GM21423 (cell line): ENCODE measurements around the gene CBFA2T3.
A peak's percentile ranks its signal among the peaks of the same experiment; 100 is the strongest.

Experiments
- ATAC-seq: cut with Tn5 transposase; IDR thresholded peaks from one replicate; pipeline ENCODE4 v1.9.1; 2021; ENCODE audit warnings: mild to moderate bottlenecking, moderate library complexity; ENCODE audit not compliant: unreplicated experiment

The CBFA2T3 gene

DNA sequence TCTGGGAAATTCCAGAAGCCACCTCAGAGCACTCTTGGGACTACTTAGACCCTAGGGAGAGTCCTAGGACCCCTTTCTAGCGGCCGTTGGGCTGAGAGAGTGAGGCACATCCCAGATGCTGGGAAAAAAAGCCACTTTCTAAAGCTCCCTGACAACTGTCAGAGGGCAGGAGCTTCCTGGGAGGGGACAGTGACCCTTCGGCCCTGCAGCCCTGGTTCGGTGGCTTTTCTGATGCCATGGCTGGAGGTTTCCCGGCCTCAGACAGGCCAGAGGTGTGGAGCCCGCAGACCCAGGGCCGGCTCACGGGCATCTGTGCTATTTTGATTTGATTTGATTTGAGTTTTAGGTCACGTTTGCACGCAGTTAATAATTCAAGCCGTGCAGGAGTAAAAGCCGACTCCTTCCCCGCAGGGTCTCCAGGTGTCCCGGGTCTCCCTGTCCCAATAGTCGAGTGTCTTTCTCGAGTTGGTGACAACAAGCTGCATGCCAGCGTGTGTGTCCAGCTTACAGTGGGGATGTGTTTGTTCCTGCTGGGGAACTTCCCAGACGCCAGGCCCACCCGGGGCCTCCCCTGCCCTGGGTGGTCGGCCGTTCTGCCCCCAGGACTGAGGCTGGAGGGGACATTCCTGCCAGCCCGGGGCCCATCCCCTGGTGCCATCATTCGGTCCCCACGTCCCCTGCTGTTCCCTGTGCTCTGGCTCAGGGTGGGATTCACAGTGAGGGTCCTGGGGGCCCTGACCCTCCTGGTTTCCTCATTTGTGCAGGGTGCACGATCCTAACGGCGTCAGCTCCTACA lies 1.0 kb upstream of the CBFA2T3 start:
- ATAC-seq: no peak

DNA sequence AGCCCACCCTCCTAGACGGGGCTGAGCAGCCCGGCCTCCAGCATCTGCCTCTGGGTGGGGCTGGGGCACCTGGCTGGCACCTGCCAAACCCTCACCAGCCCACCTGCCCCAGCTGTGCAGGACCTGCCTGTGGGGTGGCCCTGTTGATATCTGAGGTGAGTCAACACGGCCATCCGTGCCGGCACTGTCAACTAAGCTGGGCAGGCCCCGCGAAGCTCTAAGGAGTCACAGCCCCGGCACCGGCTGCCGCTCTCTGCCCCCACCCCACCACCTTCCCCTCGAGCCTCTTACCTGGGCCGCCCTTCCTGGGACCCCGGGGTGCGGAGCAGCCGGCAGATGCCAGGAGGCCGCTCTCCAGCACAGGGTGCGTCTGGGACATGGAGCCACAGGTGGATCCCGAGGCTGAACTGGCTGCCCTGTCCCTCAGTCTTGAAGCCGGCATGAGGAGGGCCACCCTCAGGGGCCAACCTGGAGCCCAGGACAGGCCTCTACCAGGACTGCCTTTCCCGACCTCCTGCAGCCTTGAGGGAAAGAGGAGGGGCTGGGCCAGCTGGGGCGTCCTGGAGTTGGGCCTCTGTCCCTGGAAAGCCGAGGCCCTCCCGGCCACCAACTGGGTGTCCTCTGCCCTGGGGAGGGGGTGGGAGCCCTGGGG lies 515 bp downstream of the CBFA2T3 start:
- ATAC-seq: no peak

DNA sequence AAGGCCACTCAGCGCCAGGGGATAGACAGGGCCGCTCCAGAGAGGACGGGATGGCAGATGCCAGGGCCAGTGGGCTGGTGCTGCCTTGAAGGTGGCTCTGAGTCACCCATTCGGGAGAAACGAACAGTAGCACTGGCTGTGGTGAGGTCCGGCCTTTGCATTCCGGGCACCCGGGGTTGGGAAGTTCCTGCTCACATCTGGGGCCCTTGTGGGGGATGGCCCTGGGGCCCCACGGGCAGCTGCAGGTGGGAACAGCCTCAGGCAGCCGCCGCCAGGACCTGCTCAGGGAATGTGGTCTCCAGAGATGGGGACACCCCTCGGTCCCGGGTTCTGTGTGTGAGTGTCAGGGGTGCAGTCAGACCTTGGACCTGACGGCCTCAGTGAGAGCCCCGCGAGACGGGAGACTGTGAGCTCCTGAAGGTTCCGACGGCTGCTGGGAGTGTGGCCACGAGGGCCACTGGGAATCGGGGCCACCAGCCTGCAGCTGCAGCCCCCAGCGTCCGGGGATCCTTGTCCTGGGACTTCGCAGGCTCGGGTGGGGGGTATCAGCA lies 1.4 kb downstream of the CBFA2T3 start:
- ATAC-seq: no peak

DNA sequence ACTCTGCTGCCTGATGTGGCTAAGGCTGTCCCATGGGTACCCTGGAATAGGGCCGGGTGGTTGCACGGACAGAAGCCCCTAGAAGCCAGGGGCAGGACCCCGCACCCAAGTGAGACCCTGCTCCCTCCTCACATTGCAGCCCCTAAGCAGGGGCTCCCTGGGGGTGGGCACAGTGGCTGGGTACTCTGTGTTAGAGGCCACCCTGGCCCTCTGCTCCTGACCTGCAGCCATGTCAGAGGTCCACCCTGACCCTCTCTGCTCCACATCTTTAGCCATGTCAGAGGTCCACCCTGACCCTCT lies 2.1 kb downstream of the CBFA2T3 start:
- ATAC-seq: no peak

DNA sequence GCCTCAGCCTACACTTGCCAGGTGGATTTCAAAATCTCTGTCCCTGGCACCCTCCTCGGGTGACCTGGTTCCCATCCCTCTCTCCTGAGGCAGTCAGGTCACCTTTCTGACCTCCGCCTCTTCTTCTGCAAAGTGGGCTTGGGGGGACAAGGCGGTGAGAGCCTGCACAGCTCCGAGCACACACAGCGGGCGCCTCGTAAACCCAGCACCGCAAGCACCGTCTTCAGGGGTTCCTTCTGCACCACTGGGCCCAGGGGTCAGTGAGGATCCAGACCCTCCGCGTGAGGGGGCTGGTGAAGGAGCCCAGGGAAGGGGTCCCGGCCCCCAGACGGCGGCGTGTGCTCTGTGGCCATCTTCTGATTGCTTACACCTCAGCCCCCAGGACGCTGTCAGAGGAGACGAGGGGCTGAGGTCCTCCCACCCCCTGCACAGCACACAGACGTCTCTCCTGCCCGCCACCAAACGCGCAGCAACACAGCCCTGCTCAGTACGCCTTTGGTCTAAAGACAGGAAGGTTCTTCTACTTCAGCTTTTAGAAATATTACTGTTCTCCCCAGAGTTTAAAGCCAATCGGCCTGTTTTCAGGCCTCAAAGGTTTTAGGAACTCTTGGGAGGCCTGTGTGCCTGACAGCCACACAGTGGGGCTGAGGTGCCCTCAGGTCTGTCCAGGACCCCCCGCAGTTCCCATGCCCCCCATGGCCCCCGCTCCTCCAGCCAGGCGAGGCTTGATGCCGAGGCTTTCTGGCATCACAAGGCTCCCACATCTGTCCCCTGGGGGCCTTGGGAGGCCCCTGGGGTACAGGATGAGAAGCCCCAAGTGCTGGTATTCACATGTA lies 2.7 kb downstream of the CBFA2T3 start:
- no peak for ATAC-seq

DNA sequence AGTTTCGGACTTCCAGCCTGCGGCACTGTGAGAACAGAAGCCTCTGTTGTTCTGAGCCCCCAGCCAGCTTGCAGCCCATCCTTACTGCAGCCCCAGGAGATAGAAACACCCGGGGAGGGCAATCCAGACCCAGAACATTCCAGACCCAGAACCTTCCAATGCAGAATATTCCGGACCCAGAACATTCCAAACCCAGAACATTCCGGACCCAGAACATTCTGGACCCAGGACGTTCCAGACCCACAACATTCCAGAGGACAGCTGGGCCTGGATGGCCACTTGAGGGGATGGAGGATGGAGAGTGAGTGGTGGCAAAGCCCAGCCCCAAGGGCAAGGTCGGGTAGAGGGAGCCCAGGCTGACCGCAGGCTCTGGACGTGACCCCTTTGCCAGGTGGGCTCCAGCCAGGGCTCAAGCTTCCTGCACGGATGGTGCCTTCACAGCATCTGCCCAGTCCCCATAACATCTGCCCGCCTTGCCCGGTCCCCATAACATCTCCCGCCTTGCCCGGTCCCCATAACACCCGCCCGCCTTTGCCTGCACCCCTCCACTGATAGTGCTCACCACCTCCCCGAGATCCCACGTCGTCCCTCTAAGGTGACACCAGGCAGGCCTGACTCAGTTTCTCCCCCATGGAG lies 3.5 kb downstream of the CBFA2T3 start:
- no peak for ATAC-seq

DNA sequence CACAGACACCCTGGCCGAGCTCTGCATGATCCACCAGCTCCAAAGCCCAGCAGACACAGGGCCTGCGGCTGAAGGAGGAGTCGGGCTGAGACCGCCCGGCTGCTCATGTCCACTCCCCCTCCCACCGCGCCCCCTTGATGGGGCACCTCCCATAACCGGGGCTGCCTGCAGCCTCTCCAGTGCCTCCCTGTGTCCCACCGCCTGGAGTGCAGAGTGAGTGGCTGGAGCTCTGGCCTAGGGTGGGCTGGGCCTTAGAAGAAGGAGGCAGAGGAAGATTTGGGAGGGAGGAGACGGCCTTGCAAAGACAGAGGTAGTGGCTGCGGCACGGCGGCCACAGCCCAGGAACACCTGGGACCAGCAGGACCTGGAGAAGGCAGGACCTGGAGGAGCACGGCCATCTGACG lies 4.0 kb downstream of the CBFA2T3 start:
- ATAC-seq: no peak

DNA sequence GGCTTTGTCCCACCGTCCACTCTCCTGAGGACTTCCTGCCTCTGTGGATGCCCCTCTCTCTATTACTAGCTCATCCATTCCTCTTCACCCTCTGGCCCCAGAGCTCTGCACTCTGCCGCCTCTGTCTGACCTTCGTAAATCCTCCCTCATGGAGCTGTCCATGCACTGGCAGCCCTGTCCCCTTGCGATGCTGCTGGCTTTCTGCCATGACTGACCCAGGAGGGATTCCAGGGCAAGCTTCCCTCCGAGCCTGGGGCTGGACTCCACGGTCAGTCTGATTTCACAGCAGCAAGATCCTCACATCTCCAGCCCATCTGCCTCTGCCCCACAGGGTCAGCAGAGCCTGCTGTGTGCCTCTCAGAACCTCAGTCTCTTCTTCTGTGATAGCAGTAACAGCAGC lies 4.7 kb downstream of the CBFA2T3 start:
- no peak for ATAC-seq

DNA sequence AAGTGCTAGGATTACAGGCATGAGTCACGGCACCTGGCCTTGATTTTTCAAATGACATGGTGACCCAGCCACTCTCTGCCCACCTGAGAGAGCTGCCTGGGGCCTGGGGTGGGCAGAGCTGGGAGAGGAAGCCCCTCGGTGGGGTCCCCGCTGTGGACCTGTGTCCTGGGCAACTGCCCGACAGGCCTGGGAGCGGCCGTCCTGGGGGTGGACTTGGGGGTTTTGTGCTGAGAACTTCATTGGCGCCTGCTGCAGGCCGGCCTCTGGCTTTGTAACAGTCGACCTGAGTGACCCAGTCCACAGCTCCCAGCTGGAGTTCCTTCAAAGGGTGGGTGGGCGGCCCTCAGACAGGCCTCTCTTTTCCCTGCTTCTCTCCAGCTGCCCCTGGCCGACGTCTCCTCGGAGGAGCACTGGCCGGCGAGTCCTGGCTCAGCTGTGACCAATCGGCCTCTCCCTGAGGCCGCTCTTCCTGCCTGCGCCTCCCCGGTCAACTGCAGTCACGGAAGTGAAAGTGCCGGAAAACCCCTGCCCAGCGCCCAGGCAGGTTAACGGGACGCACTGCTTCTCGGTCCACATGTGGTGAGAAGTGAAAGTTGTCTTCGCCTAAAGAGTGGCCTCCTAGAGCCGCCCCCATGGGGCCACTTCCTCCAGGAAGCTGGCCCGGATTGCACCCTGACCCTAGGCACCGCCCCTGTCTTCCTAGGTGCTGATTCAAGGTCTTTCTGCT lies 5.5 kb downstream of the CBFA2T3 start:
- ATAC-seq: no peak

DNA sequence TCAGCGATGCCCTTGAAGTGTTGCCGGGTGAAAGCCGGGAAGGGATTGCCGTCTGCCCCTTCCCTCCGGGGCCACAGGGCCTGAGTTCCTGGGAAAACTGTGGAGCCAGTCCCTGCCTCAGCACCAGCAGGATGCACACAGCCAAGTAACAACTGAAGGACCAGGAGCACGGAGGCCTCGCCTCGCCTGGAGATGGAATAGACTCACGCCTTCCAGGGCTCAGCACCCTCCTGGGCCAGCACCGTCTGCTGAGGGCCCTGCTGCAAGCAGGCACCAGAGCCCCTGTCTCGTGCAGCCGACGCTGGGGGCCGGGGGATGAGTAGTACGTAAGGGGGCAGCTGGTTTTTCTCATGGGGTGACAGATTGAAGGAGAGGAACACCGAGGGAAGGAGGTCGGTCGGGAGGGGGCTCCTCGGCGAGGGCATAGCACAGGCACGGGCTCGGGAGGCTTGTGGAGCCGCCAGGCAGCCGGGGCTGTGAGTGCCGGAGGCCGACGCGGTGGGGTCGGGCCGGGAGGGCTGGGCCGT lies 6.4 kb downstream of the CBFA2T3 start:
- ATAC-seq: no peak

DNA sequence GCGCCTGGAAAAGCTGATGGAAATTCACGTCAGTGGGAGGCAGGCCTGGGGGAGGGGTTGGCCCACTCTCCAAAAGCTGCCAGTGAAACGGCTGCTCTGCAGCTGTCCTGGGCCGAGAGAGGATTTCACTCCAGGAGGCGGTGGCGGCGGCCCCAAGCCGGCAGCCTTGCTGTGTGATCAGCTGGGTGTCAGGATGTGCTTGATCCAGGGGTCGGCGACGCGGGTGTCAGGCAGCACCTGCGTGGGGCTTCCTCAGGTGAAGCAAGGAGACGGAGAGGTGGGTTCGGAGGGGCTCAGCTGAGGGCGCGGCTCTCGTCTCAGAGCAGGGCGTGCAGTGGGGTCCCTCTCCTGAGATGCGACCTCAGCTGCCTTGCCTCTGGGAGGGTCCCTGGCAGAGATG lies 7.0 kb downstream of the CBFA2T3 start:
- ATAC-seq: no peak

DNA sequence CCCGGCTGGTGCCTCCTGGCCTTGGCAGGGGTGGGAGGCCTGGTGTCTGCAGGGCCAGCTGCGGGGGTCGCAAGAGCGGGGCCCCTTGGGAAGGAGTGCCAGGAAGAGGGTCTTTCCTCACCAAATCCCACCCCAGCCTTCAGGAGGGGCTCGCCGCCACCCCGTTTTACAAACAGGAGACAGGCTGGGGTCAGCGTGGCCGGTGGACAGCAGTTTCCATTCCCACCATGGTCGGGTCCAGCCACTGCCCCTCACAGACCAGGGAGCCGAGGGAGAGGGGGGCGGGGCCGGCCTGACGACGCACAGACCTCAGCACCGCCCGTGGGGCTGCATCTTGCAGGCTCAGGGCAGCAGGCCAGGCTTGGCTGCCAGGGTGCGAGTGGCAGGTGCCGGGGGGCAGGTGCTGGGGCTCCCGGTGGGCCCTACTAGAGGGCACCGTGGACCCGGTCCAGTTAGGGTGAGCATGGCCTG lies 7.6 kb downstream of the CBFA2T3 start:
- ATAC-seq: no peak

DNA sequence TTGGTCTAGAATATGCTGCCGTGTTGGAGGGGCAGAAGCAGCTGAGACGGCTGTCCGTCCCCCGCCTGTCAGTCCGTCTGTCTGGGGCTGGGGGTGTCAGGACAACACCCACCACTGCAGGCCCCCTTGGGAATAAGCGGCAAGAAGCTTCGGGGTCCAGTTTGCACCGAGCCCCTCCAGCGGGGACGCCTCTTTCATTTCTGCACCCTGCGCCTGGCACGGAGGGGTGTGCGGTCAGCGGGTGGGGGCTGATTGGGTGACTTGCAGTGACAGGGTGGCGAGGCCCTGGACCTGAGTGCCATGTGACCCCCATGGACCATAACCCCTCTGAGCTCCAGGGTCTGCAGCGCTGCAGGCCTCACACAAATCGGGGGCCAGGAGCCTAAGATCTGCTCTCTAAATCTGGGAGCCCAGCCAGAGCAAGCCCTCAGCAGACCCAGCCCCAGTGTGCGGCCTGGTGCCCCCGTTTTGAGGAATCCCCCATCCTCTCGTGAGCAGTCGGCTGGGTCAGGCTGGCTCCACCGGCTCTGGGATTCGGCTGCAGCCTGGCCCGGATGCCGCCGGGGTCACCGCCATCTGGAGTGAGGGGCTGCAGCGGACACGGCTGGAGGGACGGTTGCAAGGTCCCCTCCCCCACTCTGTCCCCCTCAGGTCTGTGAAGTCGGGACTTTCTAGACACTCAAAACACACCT lies 8.3 kb downstream of the CBFA2T3 start:
- no peak for ATAC-seq

DNA sequence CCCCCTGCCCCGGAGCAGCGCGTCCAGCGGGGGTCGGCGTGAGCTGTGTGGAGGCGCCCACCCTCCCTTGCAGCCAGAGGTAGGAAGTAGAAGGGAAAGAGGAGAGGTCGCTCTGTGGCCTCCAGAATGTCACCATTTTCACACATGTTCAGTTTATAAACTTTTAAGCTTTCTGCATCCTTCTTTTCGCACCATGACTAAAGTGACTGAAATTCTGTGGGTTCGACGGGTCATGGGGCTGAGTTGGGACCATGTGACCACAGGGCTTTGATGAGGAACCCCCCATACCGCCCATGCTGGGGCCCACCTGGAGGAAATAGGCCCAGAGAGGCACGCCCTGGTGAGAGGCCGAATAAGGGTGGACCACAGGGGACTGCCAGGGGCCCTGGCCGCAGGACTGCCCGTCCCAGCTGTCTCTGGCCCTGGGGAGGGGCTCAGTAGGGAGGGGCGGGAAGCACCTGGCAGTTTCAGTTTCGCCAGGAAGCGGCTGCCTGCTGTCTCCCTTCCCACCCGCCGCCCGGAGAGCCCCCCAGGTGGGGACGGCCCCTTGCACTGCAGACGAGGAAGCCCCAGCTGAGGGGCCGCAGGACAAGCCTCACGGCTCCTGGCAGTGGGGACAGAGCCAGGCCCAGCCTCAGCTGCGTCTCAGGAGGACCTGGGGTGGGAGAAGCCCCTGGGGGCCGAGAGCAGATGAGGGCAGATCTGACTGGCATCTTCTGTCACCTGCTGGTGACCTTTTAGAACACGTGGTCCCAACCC lies 9.0 kb downstream of the CBFA2T3 start:
- ATAC-seq: peak; percentile 48

DNA sequence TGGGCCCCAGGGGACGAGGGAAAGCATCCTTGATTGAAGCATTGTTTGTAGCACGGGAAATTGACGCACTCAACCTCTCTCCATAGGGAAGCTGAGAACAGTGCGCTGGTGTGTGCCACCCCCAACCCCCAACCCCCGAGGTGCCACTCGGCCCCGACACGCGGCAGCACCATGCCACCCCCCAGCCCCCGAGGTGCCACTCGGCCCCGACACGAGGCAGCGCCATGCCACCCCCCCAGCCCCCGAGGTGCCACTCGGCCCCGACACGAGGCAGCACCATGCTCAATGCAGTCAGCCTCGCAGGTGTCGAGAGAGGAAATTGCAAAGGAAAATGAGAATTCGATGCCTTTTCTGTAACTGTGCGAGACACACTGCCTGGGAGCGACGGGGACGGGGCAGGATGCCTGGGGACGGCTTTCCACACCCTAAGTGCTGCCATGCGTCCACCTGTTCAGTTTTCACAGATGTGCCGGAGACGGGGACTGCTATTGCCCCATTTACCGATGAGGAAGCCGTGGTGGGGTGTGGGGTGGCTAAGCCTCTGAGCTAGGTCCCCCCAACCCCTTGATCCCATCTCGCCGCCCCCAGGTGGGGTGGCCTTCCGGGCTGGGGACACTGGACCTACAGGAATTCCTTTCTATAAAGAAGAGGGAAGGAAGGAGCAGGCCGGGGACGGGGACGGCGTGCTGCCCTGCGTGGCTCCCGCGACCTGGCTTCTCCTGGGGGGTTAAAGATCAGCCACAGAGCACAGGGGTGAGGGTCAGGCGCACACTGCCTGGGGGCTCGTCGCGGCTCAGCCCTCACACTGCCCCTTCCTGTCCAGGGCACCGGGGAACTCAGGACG lies 9.8 kb downstream of the CBFA2T3 start:
- ATAC-seq: no peak

DNA sequence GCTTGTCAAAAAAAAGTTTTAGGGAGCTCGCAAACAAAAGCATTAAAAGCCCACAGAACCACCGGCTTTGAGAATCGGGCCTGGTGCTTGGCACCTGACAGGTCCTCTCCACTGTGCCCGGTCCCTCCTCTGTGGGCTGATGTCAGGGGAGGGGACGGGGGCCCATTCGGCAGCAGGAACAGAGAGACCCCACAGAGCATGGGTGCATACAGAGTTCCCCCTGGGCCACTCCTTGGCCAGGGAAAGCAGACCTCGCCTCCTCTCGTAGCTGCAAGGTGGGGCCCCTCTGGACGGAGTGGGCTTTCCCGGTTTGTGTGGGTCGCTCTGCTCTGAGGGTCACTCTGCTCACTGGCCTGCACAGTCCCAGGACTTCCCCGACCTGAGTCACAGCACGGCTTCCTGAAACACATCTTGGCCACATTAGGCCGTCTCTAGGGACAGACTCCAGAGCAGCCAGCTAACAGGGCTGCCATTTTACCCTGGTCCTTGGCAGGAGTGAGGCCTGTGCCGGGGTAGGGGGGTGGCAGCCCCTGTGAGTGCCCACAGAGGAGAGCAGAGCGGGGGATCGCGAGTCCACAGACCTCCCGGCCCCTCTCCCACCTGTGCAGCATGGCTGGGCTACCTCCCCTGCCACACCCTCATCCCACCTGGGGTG lies 11.1 kb downstream of the CBFA2T3 start:
- ATAC-seq: no peak

DNA sequence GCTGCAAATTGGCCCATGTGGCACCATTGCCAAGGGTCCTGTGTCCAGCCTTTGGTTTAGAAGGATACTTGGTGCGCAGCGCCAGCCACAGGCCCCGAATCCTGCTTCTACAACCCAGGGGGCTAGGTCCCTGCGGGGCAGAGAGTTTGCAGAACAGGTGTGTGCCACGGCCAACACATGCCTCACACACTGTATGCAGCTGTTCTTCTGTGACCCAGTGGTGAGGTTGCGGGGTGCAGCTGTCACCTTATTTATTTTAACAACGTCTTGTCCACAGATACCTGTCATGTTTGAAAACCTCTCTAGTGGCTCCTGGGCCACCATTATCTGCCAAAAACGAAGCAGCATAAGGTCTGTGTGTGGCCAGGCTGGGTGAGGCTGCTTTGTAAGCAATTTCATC lies 11.6 kb downstream of the CBFA2T3 start:
- ATAC-seq: no peak
